Kidney (tissue), 14 donors: ENCODE results near the gene WDR38. TPM values are rescaled to one million over a fixed set of nuclear protein-coding genes. Genes with fewer than 3 reads are reported as not detected.

Experiments used
- DNase-seq, 5 donors: peaks; one replicate each; pipeline ENCODE4 v3.0.0-alpha.2; 2013 to 2020
- FAIRE-seq: peaks from 2 replicates; lab custom pipeline; 2012; peaks lifted over from hg19 to GRCh38; lab: Jason Lieb, UNC
- H3K27ac ChIP-seq, 2 donors: one replicate each; pipeline ENCODE4 v1.7.0; 2013; ENCODE audit warnings: low read depth in 2 of 2, low read length in 2 of 2, inconsistent platforms in 1 of 2
- H3K27me3 ChIP-seq: one replicate; pipeline ENCODE4 v1.7.1; 2013; ENCODE audit warnings: low read length, inconsistent platforms; ENCODE audit not compliant: control insufficient read depth, insufficient read depth
- H3K36me3 ChIP-seq, 3 donors: one replicate each; pipeline versions ENCODE4 v1.7.0 to v1.7.1; 2013; ENCODE audit warnings: low read length in 3 of 3, control low read depth in 1 of 3, inconsistent platforms in 1 of 3; ENCODE audit not compliant: insufficient read depth in 3 of 3, control insufficient read depth in 2 of 3
- H3K4me1 ChIP-seq, 3 donors: one replicate each; pipeline versions ENCODE4 v1.7.0 to v1.7.1; 2013; ENCODE audit warnings: low read length in 3 of 3, inconsistent platforms in 1 of 3, low read depth in 1 of 3; ENCODE audit not compliant: control insufficient read depth in 2 of 3, insufficient read depth in 2 of 3
- H3K4me3 ChIP-seq, 3 donors: one replicate each; pipeline versions ENCODE4 v1.7.0 to v1.8.1; 2013; ENCODE audit warnings: low read length in 3 of 3, control low read depth in 1 of 3, inconsistent platforms in 1 of 3
- H3K9ac ChIP-seq, 3 donors: one replicate each; pipeline versions ENCODE4 v1.7.0 to v1.7.1; 2013; ENCODE audit warnings: low read length in 3 of 3, control low read depth in 1 of 3, inconsistent platforms in 1 of 3
- H3K9me3 ChIP-seq, 3 donors: one replicate each; pipeline versions ENCODE4 v1.7.0 to v1.7.1; 2013; ENCODE audit warnings: low read length in 3 of 3, control low read depth in 1 of 3, inconsistent platforms in 1 of 3; ENCODE audit not compliant: control insufficient read depth in 2 of 3, insufficient read depth in 1 of 3
- intact Hi-C: fragments of 100-400 bp; cut with DNase I; formaldehyde crosslinking; loops from one replicate; pipeline ENCODE4 v1.11.1; 2022
- polyA plus RNA-seq: library from polyadenylated mRNA; stranded (reverse); fragments of 350-450 nt; fragmentation: Illumina TruSeq; extraction: RNeasy Lipid Tissue Mini Kit (QIAGEN cat#74804); gene quantifications from one replicate; pipeline ENCODE4 v1.2.3, GENCODE V29; 2014; ENCODE audit warnings: low read depth, low replicate concordance; ENCODE audit not compliant: insufficient read depth
- total RNA-seq: library from RNA; stranded (reverse); fragmentation: NEBNext Ultra II Directional; extraction: Animal tissue kit (Norgen Biotek cat#: 25700); gene quantifications from one replicate; pipeline ENCODE4 v1.2.1, GENCODE V29; 2021
- TF ChIP-seq, protein P1 (sequence below): IDR thresholded peaks from 3 replicates; pipeline ENCODE4 v1.5.1; 2012; ENCODE audit warnings: mild to moderate bottlenecking, moderate library complexity, borderline replicate concordance; ENCODE audit not compliant: insufficient read depth; ENCODE audit errors: extremely low read depth
- donor health status: control.
- donor health status: control.
- donor health status: control.
- donor health status: control.
- donor health status: control.
- donor health status: DM: yes; HTN: yes; CAD: no.
- donor health status: Normal renal cell carcinoma (clear cell type).

The WDR38 gene
- total and polyA plus RNA-seq, 2 donors from 2014 or later = 0.31 TPM; not detected in 1

DNA sequence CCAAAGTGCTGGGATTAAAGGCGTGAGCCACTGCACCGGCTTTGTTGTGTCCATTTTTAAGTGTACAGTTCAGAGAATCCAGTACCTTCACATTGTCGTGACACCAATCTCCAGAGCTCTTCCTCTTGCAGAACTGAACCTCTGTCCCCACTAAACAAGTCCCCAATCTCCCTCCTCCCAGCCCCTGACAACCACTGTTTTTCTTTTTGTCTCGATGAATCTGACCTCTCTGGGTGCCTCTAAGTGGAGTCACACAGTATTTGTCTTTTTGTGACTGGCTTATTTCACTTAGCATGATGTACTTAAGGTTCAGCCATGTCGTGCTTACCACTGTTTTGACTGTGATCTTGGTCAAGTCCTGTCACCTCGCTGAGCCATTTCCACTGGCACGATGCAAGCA, 1.6 kb downstream of the WDR38 start:
- Histone ChIP-seq H3K27me3 (no peaks in the 10 kb centered on the region), H3K4me3 (no peak overlapping the region), H3K27ac (no peak overlapping the region), H3K36me3 (peaks cover 4 to 24% (median 11%) of the 10 kb centered on the region in 3 donors), H3K4me1 (peaks cover 0 to 10% (median 0%) of the 10 kb centered on the region in 3 donors), H3K9me3 (no peaks in the 10 kb centered on the region), H3K9ac (no peak overlapping the region)
- DNase-seq (no peak), FAIRE-seq (no peak)
- TF ChIP-seq, protein P1, sequence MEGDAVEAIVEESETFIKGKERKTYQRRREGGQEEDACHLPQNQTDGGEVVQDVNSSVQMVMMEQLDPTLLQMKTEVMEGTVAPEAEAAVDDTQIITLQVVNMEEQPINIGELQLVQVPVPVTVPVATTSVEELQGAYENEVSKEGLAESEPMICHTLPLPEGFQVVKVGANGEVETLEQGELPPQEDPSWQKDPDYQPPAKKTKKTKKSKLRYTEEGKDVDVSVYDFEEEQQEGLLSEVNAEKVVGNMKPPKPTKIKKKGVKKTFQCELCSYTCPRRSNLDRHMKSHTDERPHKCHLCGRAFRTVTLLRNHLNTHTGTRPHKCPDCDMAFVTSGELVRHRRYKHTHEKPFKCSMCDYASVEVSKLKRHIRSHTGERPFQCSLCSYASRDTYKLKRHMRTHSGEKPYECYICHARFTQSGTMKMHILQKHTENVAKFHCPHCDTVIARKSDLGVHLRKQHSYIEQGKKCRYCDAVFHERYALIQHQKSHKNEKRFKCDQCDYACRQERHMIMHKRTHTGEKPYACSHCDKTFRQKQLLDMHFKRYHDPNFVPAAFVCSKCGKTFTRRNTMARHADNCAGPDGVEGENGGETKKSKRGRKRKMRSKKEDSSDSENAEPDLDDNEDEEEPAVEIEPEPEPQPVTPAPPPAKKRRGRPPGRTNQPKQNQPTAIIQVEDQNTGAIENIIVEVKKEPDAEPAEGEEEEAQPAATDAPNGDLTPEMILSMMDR = no peak
- intact Hi-C loops = loop anchor here (5.0 kb wide), 1 partner anchor 78 kb away; the partner anchor contains the start of gene OLFML2A

DNA sequence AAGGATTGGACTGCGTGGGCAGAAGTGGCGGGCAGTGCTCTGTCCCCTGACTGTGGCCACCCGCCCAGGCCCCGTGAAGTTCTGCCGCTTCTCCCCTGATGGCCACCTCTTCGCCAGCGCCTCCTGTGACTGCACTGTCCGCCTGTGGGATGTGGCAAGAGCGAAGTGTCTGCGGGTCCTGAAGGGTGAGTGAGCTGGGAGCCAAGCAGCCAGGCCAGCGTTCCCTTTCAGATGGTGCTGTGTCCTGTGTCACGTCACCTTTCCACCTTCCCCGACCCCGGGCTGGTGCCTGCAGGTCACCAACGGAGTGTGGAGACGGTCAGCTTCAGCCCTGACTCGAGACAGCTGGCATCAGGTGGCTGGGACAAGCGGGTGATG, 2.3 kb downstream of the WDR38 start:
- no peak overlapping the region for H3K27ac ChIP-seq
- peaks cover 0 to 14% (median 4%) of the 10 kb centered on the region in 3 donors for H3K4me1 ChIP-seq
- no peaks in the 10 kb centered on the region for H3K9me3 ChIP-seq
- TF ChIP-seq, protein P1 = no peak
- H3K36me3 ChIP-seq = peaks cover 8 to 31% (median 17%) of the 10 kb centered on the region in 3 donors
- no peak overlapping the region for H3K4me3 ChIP-seq
- no peak for FAIRE-seq
- no peak for DNase-seq
- intact Hi-C loops = no loop called here
- no peaks in the 10 kb centered on the region for H3K27me3 ChIP-seq
- H3K9ac ChIP-seq = no peak overlapping the region

DNA sequence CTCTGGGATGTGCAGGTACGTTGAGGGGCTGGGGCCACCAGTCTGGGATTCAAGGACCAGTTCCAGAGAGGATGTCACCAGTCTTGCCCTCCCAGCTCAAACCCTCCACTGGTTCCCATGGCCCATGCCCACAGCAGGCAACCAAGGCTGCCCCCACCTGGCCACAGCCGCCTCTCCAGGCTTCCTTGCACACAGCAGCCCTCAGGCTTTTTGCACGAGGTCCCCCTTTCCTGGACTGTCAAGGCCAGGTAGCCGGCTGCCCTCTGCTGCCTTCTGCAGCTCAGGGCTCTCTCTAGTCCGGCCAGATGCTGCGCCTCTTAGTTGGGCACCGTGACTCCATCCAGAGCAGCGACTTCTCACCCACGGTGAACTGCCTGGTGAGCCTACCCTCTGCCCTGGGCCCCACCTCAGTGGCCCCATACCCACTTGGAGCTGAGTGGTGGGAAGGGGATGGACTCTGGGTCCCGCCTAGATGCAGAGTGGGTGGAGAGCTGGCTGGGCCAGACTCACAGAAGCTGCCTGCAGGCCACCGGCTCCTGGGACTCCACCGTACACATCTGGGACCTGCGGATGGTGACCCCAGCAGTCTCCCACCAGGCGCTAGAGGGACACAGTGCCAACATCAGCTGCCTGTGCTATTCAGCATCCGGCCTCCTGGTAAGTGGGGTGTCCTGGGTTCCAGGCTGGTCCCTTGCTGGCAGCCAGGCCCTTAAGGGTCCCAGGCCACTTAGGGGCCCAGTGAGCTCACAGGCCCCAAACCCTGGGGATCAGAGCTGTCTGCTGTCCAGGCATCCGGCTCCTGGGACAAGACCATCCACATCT, 2.9 kb downstream of the WDR38 start:
- Histone ChIP-seq H3K9ac (no peak overlapping the region), H3K4me1 (peaks cover 0 to 20% (median 6%) of the 10 kb centered on the region in 3 donors), H3K9me3 (no peaks in the 10 kb centered on the region), H3K36me3 (peaks cover 9 to 32% (median 17%) of the 10 kb centered on the region in 3 donors), H3K4me3 (no peak overlapping the region), H3K27me3 (no peaks in the 10 kb centered on the region), H3K27ac (no peak overlapping the region)
- TF ChIP-seq, protein P1 = no peak
- DNase-seq (peak in 1 of 5 donors; percentile 34), FAIRE-seq (no peak)
- intact Hi-C loops = no loop called here
